ENCODE data around the gene COL4A2. TPM values are rescaled to one million over a fixed set of nuclear protein-coding genes. Genes with fewer than 3 reads are reported as not detected.

Gene COL4A2
- total RNA-seq, 4 donors from 2014 or later = 51.2 to 85.8 (median 70.5) TPM

GRCh38 chr13:110317093-110317492 is 10.0 kb downstream of the COL4A2 start:
- Histone ChIP-seq H3K4me1 (peaks cover 20 to 22% of the 10 kb centered on the region in 2 donors), H3K27ac (peak overlapping the region in 1 of 4 donors; percentile 16), H3K9me3 (no peaks in the 10 kb centered on the region), H3K27me3 (no peaks in the 10 kb centered on the region), H3K4me3 (no peak overlapping the region), H3K36me3 (no peaks in the 10 kb centered on the region)
- intact Hi-C loops (cut with DNase I; ENCODE audit: low total_unique reads) (no loop called here), in situ Hi-C loops (cut with MboI; ENCODE audit: low sequenced_read_pairs in 4 of 4) (no loop called here)
- no peak for ATAC-seq
- no peak for DNase-seq
- TF ChIP-seq POLR2A (IDR thresholded peaks at IDR 0.05) (no peak), CTCF (IDR thresholded peaks at IDR 0.05 in 4 of 5, conservative IDR thresholded peaks at IDR 0.05 in 1 of 5) (no peak)

- Histone ChIP-seq H3K27ac (peak overlapping the region in 3 of 4 donors; percentile 16 to 75 (median 49)), H3K4me1 (peaks cover 20 to 22% of the 10 kb centered on the region in 2 donors)
Measured at GRCh38 chr13:110317496-110318195, 10.6 kb downstream of the COL4A2 start.

DNA sequence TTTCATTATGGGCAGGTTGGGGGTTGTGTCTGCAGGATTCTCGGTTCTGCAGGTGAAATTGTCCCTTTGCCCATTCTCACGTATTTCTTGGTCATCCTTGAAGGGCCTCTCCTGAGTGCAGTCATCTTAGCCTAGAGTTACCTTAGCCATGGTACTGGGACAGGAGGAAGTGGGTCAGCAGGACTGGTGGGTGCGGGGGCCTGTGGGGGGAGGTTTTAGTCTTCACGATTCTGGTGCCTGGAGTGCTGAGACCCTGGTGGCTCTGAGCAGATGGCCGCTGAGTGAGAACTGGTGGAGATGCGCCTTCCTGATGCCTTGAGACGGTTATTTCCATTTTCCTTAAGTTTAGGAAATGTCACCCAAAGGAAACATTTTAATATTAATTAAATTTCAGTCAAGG is 11.8 kb downstream of the COL4A2 start:
- no peak for TF ChIP-seq CTCF (IDR thresholded peaks at IDR 0.05 in 4 of 5, conservative IDR thresholded peaks at IDR 0.05 in 1 of 5)
- TF ChIP-seq POLR2A (IDR thresholded peaks at IDR 0.05) = no peak
- Histone ChIP-seq H3K4me3 (no peak overlapping the region), H3K36me3 (no peaks in the 10 kb centered on the region), H3K27me3 (peaks cover 0 to 5% (median 1%) of the 10 kb centered on the region in 3 donors), H3K4me1 (peaks cover 23 to 34% of the 10 kb centered on the region in 2 donors), H3K9me3 (no peaks in the 10 kb centered on the region), H3K27ac (peak overlapping the region; percentile 41 to 75 (median 62))
- in situ Hi-C loops (cut with MboI; ENCODE audit: low sequenced_read_pairs in 4 of 4) (no loop called here), intact Hi-C loops (cut with DNase I; ENCODE audit: low total_unique reads) (no loop called here)
- DNase-seq = no peak
- no peak for ATAC-seq

More at GRCh38 chr13:110317496-110318195, 10.6 kb downstream of the COL4A2 start:
- ATAC-seq (no peak), DNase-seq (no peak)
- TF ChIP-seq CTCF (IDR thresholded peaks at IDR 0.05 in 4 of 5, conservative IDR thresholded peaks at IDR 0.05 in 1 of 5) (no peak), POLR2A (IDR thresholded peaks at IDR 0.05) (no peak)
- Histone ChIP-seq H3K4me3 (no peak overlapping the region), H3K36me3 (no peaks in the 10 kb centered on the region), H3K9me3 (no peaks in the 10 kb centered on the region), H3K27me3 (no peaks in the 10 kb centered on the region)
- intact Hi-C loops (cut with DNase I; ENCODE audit: low total_unique reads) (no loop called here), in situ Hi-C loops (cut with MboI; ENCODE audit: low sequenced_read_pairs in 4 of 4) (no loop called here)

GRCh38 chr13:110319397-110319773 is 12.3 kb downstream of the COL4A2 start:
- H3K27me3 ChIP-seq = peaks cover 0 to 5% (median 3%) of the 10 kb centered on the region in 3 donors
- DNase-seq (no peak), ATAC-seq (no peak)
- in situ Hi-C loops (cut with MboI; ENCODE audit: low sequenced_read_pairs in 4 of 4) (no loop called here), intact Hi-C loops (cut with DNase I; ENCODE audit: low total_unique reads) (no loop called here)
- peak overlapping the region; percentile 38 to 75 (median 62) for H3K27ac ChIP-seq
- no peaks in the 10 kb centered on the region for H3K9me3 ChIP-seq
- no peaks in the 10 kb centered on the region for H3K36me3 ChIP-seq
- H3K4me3 ChIP-seq = no peak overlapping the region
- H3K4me1 ChIP-seq = peaks cover 26 to 39% of the 10 kb centered on the region in 2 donors
- TF ChIP-seq POLR2A (IDR thresholded peaks at IDR 0.05) (no peak), CTCF (IDR thresholded peaks at IDR 0.05 in 4 of 5, conservative IDR thresholded peaks at IDR 0.05 in 1 of 5) (no peak)
